IMR-90 (cell line): Measurements from ENCODE around the gene DRC3. TPM values are rescaled to one million over a fixed set of nuclear protein-coding genes. Genes with fewer than 3 reads are reported as not detected.

ENCODE experiments used
- ATAC-seq: fragments of 200-7000 bp; cut with Tn5 transposase; 2 replicates; pipeline ENCODE4 v1.9.1; 2020; ENCODE audit warnings: low read depth, mild to moderate bottlenecking, moderate library complexity
- BruUV-seq: library from RNA; stranded (reverse); fragments of 400-500 nt; replicated peaks from 2 replicates; lab custom pipeline; 2021; lab: Mats Ljungman, UMichigan
- CTCF ChIA-PET: fragments of 300-600 bp; formaldehyde crosslinking; extraction: SDS; loops from one replicate; lab custom pipeline; 2021; ENCODE audit warnings: antibody characterized with exemption; lab: Yijun Ruan, JAX
- POLR2A ChIA-PET: fragments of 300-600 bp; sonication (Branson Sonifier 250); formaldehyde crosslinking; loops from one replicate; lab custom pipeline; 2022; ENCODE audit warnings: antibody characterized with exemption; ENCODE audit not compliant: unreplicated experiment; lab: Charles Lee
- DNase-seq: peaks from one replicate; pipeline ENCODE4 v3.0.0; 2013
- H2AFZ ChIP-seq: replicated peaks from 2 replicates; pipeline ENCODE3; 2013; ENCODE audit warnings: low read length, mild to moderate bottlenecking; ENCODE audit not compliant: poor library complexity
- H2AK5ac ChIP-seq: 2 replicates; pipeline ENCODE4 v1.6.1; 2013; ENCODE audit warnings: low read depth, low read length, inconsistent platforms
- H2AK9ac ChIP-seq: replicated peaks from 2 replicates; pipeline ENCODE3; 2013; ENCODE audit warnings: mild to moderate bottlenecking, low read depth, low read length, moderate library complexity; ENCODE audit not compliant: poor library complexity
- H2BK120ac ChIP-seq: 2 replicates; pipeline ENCODE4 v1.6.1; 2013; ENCODE audit warnings: low read depth, low read length, inconsistent platforms
- H2BK15ac ChIP-seq: 3 replicates; pipeline ENCODE4 v1.6.1; 2013; ENCODE audit warnings: low read depth, low read length, inconsistent platforms
- H2BK20ac ChIP-seq: 2 replicates; pipeline ENCODE4 v1.6.1; 2013; ENCODE audit warnings: low read depth, mild to moderate bottlenecking, inconsistent platforms, low read length, moderate library complexity
- H2BK5ac ChIP-seq: 2 replicates; pipeline ENCODE4 v1.6.1; 2013; ENCODE audit warnings: mild to moderate bottlenecking, low read depth, low read length, inconsistent platforms; ENCODE audit not compliant: poor library complexity, severe bottlenecking
- H3K14ac ChIP-seq: replicated peaks from 2 replicates; pipeline ENCODE4 v1.6.1; 2013; ENCODE audit warnings: low read depth, low read length, inconsistent platforms
- H3K18ac ChIP-seq: 2 replicates; pipeline ENCODE4 v1.6.1; 2013; ENCODE audit warnings: low read depth, low read length, control low read depth
- H3K23ac ChIP-seq: 2 replicates; pipeline ENCODE4 v1.6.1; 2013; ENCODE audit warnings: low read depth, low read length, inconsistent platforms
- H3K27ac ChIP-seq: 2 replicates; pipeline ENCODE4 v1.5.1; 2013; ENCODE audit warnings: mild to moderate bottlenecking, control low read depth, low read length; ENCODE audit not compliant: insufficient read depth
- H3K27me3 ChIP-seq: 2 replicates; pipeline ENCODE4 v1.6.1; 2013; ENCODE audit warnings: low read length; ENCODE audit not compliant: control insufficient read depth, insufficient read depth
- H3K36me3 ChIP-seq: 2 replicates; pipeline ENCODE4 v1.6.1; 2013; ENCODE audit warnings: low read length, mixed read lengths; ENCODE audit not compliant: control insufficient read depth, insufficient read depth
- H3K4ac ChIP-seq: 2 replicates; pipeline ENCODE4 v1.6.1; 2013; ENCODE audit warnings: low read depth, low read length, inconsistent platforms
- H3K4me1 ChIP-seq: 2 replicates; pipeline ENCODE4 v1.6.1; 2013; ENCODE audit warnings: low read length, mixed read lengths; ENCODE audit not compliant: control insufficient read depth, insufficient read depth
- H3K4me2 ChIP-seq: 2 replicates; pipeline ENCODE4 v1.6.1; 2013; ENCODE audit warnings: low read depth, mild to moderate bottlenecking, control low read depth, low read length, moderate library complexity
- H3K4me3 ChIP-seq: 2 replicates; pipeline ENCODE4 v1.5.1; 2013; ENCODE audit warnings: low read depth, mild to moderate bottlenecking, control low read depth, low read length, moderate library complexity; ENCODE audit not compliant: insufficient read depth
- H3K56ac ChIP-seq: 2 replicates; pipeline ENCODE4 v1.6.1; 2013; ENCODE audit warnings: low read length, inconsistent platforms; ENCODE audit not compliant: insufficient read depth; ENCODE audit errors: extremely low read depth
- H3K79me1 ChIP-seq, 2 experiments: 2 replicates each; pipeline ENCODE4 v1.6.1; 2013; ENCODE audit warnings: low read length in 2 of 2, inconsistent platforms in 1 of 2, low read depth in 1 of 2
- H3K9ac ChIP-seq: 2 replicates; pipeline ENCODE4 v1.6.1; 2013; ENCODE audit warnings: low read depth, low read length, control low read depth
- H3K9me1 ChIP-seq: 2 replicates; pipeline ENCODE4 v1.6.1; 2013; ENCODE audit warnings: low read length, inconsistent platforms; ENCODE audit not compliant: insufficient read depth
- H3K9me3 ChIP-seq: 2 replicates; pipeline ENCODE4 v1.6.1; 2013; ENCODE audit warnings: low read length; ENCODE audit not compliant: control insufficient read depth, insufficient read depth
- H4K20me1 ChIP-seq: 2 replicates; pipeline ENCODE4 v1.6.1; 2013; ENCODE audit warnings: low read length, inconsistent platforms; ENCODE audit not compliant: insufficient read depth
- H4K5ac ChIP-seq: 2 replicates; pipeline ENCODE4 v1.6.1; 2013; ENCODE audit warnings: mild to moderate bottlenecking, low read depth, low read length, control low read depth
- H4K8ac ChIP-seq, 2 experiments: 2 replicates each; pipeline ENCODE4 v1.6.1; 2013; ENCODE audit warnings: low read depth in 2 of 2, low read length in 2 of 2, control low read depth in 1 of 2, inconsistent platforms in 1 of 2
- H4K91ac ChIP-seq: 2 replicates; pipeline ENCODE4 v1.6.1; 2013; ENCODE audit warnings: low read depth, low read length, inconsistent platforms; ENCODE audit not compliant: insufficient read depth
- CEBPB ChIP-seq: IDR thresholded peaks from 2 replicates; pipeline ENCODE4 v1.6.1; 2012; ENCODE audit warnings: low read depth, low read length, improper control_type of control experiment
- MAFK ChIP-seq: IDR thresholded peaks from 2 replicates; pipeline ENCODE4 v1.6.1; 2012; ENCODE audit warnings: low read depth, low read length, improper control_type of control experiment
- POLR2A ChIP-seq: IDR thresholded peaks from 2 replicates; pipeline ENCODE4 v1.6.1; 2012; ENCODE audit warnings: mild to moderate bottlenecking, low read depth, low read length
- WGBS, 2 experiments: methylation state at CpG; one replicate each; pipeline versions ENCODE4 v1.1.5 to v1.1.7; 2013; ENCODE audit warnings: missing lambda C conversion rate in 2 of 2; ENCODE audit not compliant: insufficient read length in 1 of 2; ENCODE audit errors: extremely low coverage in 2 of 2; 5-methylcytosine and 5-hydroxymethylcytosine counted together
- dilution Hi-C: fragments of 300-500 bp; cut with HindIII; formaldehyde crosslinking; loops from one replicate; pipeline ENCODE4 v1.14.3; 2018; ENCODE audit warnings: low sequenced_read_pairs; ENCODE audit not compliant: unreplicated experiment
- in situ Hi-C: fragments of 300-500 bp; cut with MboI; formaldehyde crosslinking; loops from 3 replicates; pipeline ENCODE4 v1.14.3; 2019; ENCODE audit warnings: low sequenced_read_pairs, inconsistent platforms, mixed read lengths
- intact Hi-C: fragments of 100-400 bp; cut with micrococcal nuclease; formaldehyde crosslinking; loops from 2 replicates; pipeline ENCODE4 v1.10.0; 2022
- polyA plus RNA-seq, 3 experiments: library from polyadenylated mRNA; depleted of rRNA; stranded (reverse); fragments of >200 nt; gene quantifications; 2 replicates each; pipeline ENCODE4 v1.2.3, GENCODE V29; 2012; ENCODE audit warnings: low replicate concordance in 1 of 3
- total RNA-seq: library from RNA; depleted of rRNA; stranded (reverse); fragments of >200 nt; gene quantifications from 2 replicates; pipeline ENCODE4 v1.2.3, GENCODE V29; 2012

DRC3 gene
- total and polyA plus RNA-seq, 2 of the 4 experiments (the other 2 are of a cell fraction) = 0.55 to 0.72 TPM

DNA sequence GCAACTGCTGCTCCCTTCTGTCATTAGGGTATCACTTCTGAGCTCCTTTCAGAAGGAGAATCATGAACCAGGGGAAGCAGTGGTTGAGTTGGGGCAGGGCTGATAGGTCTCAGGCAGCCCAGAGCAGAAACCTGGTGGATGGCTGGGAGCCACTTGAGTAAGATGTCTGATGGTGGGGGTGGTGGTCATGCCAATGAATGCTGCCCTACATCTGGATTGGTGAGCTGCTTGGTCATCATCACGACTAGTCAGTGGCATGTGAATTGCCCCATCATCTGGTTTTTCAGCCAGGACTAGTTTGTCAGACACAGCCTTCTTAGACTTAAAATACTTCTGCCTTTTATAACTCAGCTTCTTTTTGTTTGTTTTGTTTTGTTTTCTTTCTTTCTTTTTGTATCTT lies 69.1 kb downstream of the DRC3 start:
- Histone ChIP-seq H3K27ac (no peak overlapping the region), H4K91ac (no peak overlapping the region), H4K5ac (no peak overlapping the region), H3K79me1 (peaks cover 45 to 54% of the 10 kb centered on the region in 2 experiments), H3K14ac (peak overlapping the region; percentile 0; the same call in 1 of the 2 replicates), H3K23ac (peak overlapping the region; percentile 25; the same call in 1 of the 2 replicates), H2BK15ac (no peak overlapping the region), H2BK5ac (no peak overlapping the region), H3K9ac (no peak overlapping the region), H3K4me3 (no peak overlapping the region), H3K56ac (no peak overlapping the region), H2AFZ (peak overlapping the region; percentile 21), H2AK9ac (peak overlapping the region; percentile 62), H2BK20ac (no peak overlapping the region), H3K36me3 (peaks cover 6% of the 10 kb centered on the region; the same call in 1 of the 2 replicates), H4K8ac (no peak overlapping the region), H2AK5ac (no peak overlapping the region; the same call in 1 of the 2 replicates), H3K9me1 (peaks cover 7% of the 10 kb centered on the region), H3K27me3 (no peaks in the 10 kb centered on the region), H3K4me1 (peaks cover 14% of the 10 kb centered on the region), H4K20me1 (peaks cover 11% of the 10 kb centered on the region; the same call in 1 of the 2 replicates), H3K18ac (no peak overlapping the region), H3K9me3 (no peaks in the 10 kb centered on the region), H2BK120ac (no peak overlapping the region), H3K4ac (peak overlapping the region; percentile 35; the same call in 1 of the 2 replicates), H3K4me2 (peak overlapping the region; percentile 6)
- no peak for ATAC-seq
- intact Hi-C loops (no loop called here), in situ Hi-C loops (no loop called here), dilution Hi-C loops (no loop called here)
- TF ChIP-seq CEBPB (peak; percentile 88), POLR2A (peak; percentile 28; the same call in 1 of the 2 replicates), MAFK (no peak)
- WGBS, 2 experiments = no CpG with 5 or more reads among the region's 1 CpG
- no TSS peak for BruUV-seq
- ChIA-PET POLR2A (no interaction called here), CTCF (interaction anchor here (0.9 kb wide), 1 partner anchor 163 kb away, joined by 3 read pairs; no protein-coding TSS in a partner anchor)
- DNase-seq = peak; percentile 75
